ENCODE measurements around the gene PKD1.

PKD1 gene

GRCh38 chr16:2092256-2092620, 43.5 kb downstream of the PKD1 start:
- TF ChIP-seq CTCF (IDR thresholded peaks at IDR 0.05; ENCODE audit: low read depth, low read length), result no peak
- no peak for DNase-seq
- Histone ChIP-seq H3K27ac (no peak overlapping the region), H3K36me3 (peaks cover 91% of the 10 kb centered on the region), H3K4me3 (ENCODE audit: low read depth, low read length) (no peak overlapping the region), H3K27me3 (ENCODE audit: insufficient read depth, low read depth, severe bottlenecking) (no peaks in the 10 kb centered on the region), H3K9me3 (ENCODE audit: severe bottlenecking) (no peaks in the 10 kb centered on the region)

GRCh38 chr16:2091547-2092255, 44.0 kb downstream of the PKD1 start:
- no peak for TF ChIP-seq CTCF (IDR thresholded peaks at IDR 0.05; ENCODE audit: low read depth, low read length)
- Histone ChIP-seq H3K9me3 (ENCODE audit: severe bottlenecking) (no peaks in the 10 kb centered on the region), H3K36me3 (peaks cover 90% of the 10 kb centered on the region), H3K27me3 (ENCODE audit: insufficient read depth, low read depth, severe bottlenecking) (no peaks in the 10 kb centered on the region), H3K27ac (no peak overlapping the region), H3K4me3 (ENCODE audit: low read depth, low read length) (no peak overlapping the region)
- no peak for DNase-seq

- Histone ChIP-seq H3K9me3 (ENCODE audit: severe bottlenecking) (no peaks in the 10 kb centered on the region), H3K27ac (no peak overlapping the region), H3K4me3 (ENCODE audit: low read depth, low read length) (no peak overlapping the region), H3K27me3 (ENCODE audit: insufficient read depth, low read depth, severe bottlenecking) (no peaks in the 10 kb centered on the region), H3K36me3 (peaks cover 90% of the 10 kb centered on the region)
- no peak for DNase-seq
- TF ChIP-seq CTCF (IDR thresholded peaks at IDR 0.05; ENCODE audit: low read depth, low read length), result no peak
Measured at GRCh38 chr16:2090777-2091546, 44.7 kb downstream of the PKD1 start.

GRCh38 chr16:2090481-2090776, 45.3 kb downstream of the PKD1 start:
- no peak for TF ChIP-seq CTCF (IDR thresholded peaks at IDR 0.05; ENCODE audit: low read depth, low read length)
- Histone ChIP-seq H3K36me3 (peaks cover 88% of the 10 kb centered on the region), H3K27ac (no peak overlapping the region; the same call in 1 of the 2 replicates), H3K4me3 (ENCODE audit: low read depth, low read length) (no peak overlapping the region), H3K9me3 (ENCODE audit: severe bottlenecking) (no peaks in the 10 kb centered on the region), H3K27me3 (ENCODE audit: insufficient read depth, low read depth, severe bottlenecking) (no peaks in the 10 kb centered on the region)
- DNase-seq, result no peak

GRCh38 chr16:2089706-2090480, 45.8 kb downstream of the PKD1 start:
- H3K27me3 ChIP-seq (ENCODE audit: insufficient read depth, low read depth, severe bottlenecking), result no peaks in the 10 kb centered on the region
- H3K36me3 ChIP-seq, result peaks cover 84% of the 10 kb centered on the region
- no peak for DNase-seq
- no peak overlapping the region; the same call in 1 of the 2 replicates for H3K27ac ChIP-seq
- H3K4me3 ChIP-seq (ENCODE audit: low read depth, low read length), result no peak overlapping the region
- no peak for TF ChIP-seq CTCF (IDR thresholded peaks at IDR 0.05; ENCODE audit: low read depth, low read length)
- no peaks in the 10 kb centered on the region for H3K9me3 ChIP-seq (ENCODE audit: severe bottlenecking)
